Measurements from ENCODE around the gene HMMR. TPM values are rescaled to one million over a fixed set of nuclear protein-coding genes. Genes with fewer than 3 reads are reported as not detected.

The HMMR gene
- total and polyA plus RNA-seq, 2 experiments from 2014 or later: 77.9 to 163 TPM

- Histone ChIP-seq H4K20me1 (replicated peaks; ENCODE audit: insufficient read depth) (no peaks in the 10 kb centered on the region), H3K27ac (ENCODE audit: low read depth) (peak overlapping the region; percentile 57), H3K4me2 (peak overlapping the region; percentile 64), H3K79me2 (replicated peaks; ENCODE audit: insufficient read depth) (no peaks in the 10 kb centered on the region), H3K27me3 (ENCODE audit: insufficient read depth) (no peaks in the 10 kb centered on the region), H3K4me3 (no peak overlapping the region; the same call in 1 of the 2 replicates), H2AFZ (no peak overlapping the region), H3K4me1 (ENCODE audit: insufficient read depth) (peaks cover 38% of the 10 kb centered on the region), H3K36me3 (ENCODE audit: insufficient read depth) (no peaks in the 10 kb centered on the region), H3F3A (replicated peaks; ENCODE audit: low read depth) (0 out of 2 replicates have a peak, but pooled peaks cover 3% of the 10 kb centered on the region), H3K9me2 (ENCODE audit: insufficient read depth) (no peaks in the 10 kb centered on the region)
- Mint-ChIP-seq H3K4me1 (peaks cover 47% of the 10 kb centered on the region), H3K9me3 (peaks cover 6% of the 10 kb centered on the region; the same call in 1 of the 3 replicates), H3K4me3 (no peak overlapping the region), H3K27ac (peak overlapping the region; percentile 79), H3K36me3 (ENCODE audit: low read depth) (no peaks in the 10 kb centered on the region), H3K27me3 (ENCODE audit: insufficient read depth, low read depth, poor library complexity) (peaks cover 9% of the 10 kb centered on the region)
- ATAC-seq (peak; percentile 54), DNase-seq (ENCODE audit: low spot score) (peak; percentile 18)
- TF ChIP-seq ZNF331 (CRISPR knock-in tag; IDR thresholded peaks at IDR 0.05; ENCODE audit: low read depth) (no peak), ETS1 (IDR thresholded peaks at IDR 0.05) (no peak), STAT1 (IDR thresholded peaks at IDR 0.05; ENCODE audit: unreplicated experiment) (no peak), NANOG (IDR thresholded peaks at IDR 0.05; ENCODE audit: borderline replicate concordance) (no peak), EZH2 (IDR thresholded peaks at IDR 0.05; ENCODE audit: low read depth, unreplicated experiment) (no peak), ZNF462 (CRISPR knock-in tag; IDR thresholded peaks at IDR 0.05) (no peak), ZNF114 (CRISPR knock-in tag; IDR thresholded peaks at IDR 0.05) (no peak), CREB1 (CRISPR knock-in tag; IDR thresholded peaks at IDR 0.05; ENCODE audit: low read depth) (no peak), POLR2AphosphoS5 (IDR thresholded peaks at IDR 0.05; ENCODE audit: low read depth) (no peak), CTCF (conservative IDR thresholded peaks at IDR 0.05; ENCODE audit: low read depth in 2 of 2) (no peak), JUNB (IDR thresholded peaks at IDR 0.05; ENCODE audit: unreplicated experiment) (no peak), REST (IDR thresholded peaks at IDR 0.05; ENCODE audit: unreplicated experiment) (no peak), EZH2phosphoT487 (IDR thresholded peaks at IDR 0.05; ENCODE audit: unreplicated experiment) (no peak)
Observed at GRCh38 chr5:163533223-163533622, 72.8 kb downstream of the HMMR start.

Measured in GM23338 (cell line).